GM18858 (cell line): ENCODE results near the gene PIK3R1.

Source experiments
- ATAC-seq: cut with Tn5 transposase; IDR thresholded peaks from one replicate; pipeline ENCODE4 v1.9.1; 2021; ENCODE audit not compliant: unreplicated experiment

PIK3R1 gene

GRCh38 chr5:68215208-68215897, at the start of gene PIK3R1:
Gene PIK3R1 (plus strand): TSS chr5:68215756. CDS start chr5:68226676, 10,920 bp downstream.
- ATAC-seq, result peak; percentile 72

- ATAC-seq, result no peak
Observed at GRCh38 chr5:68167195-68167651, 48.3 kb upstream of the PIK3R1 start.

- ATAC-seq, result no peak
Observed at GRCh38 chr5:68169903-68170302, 45.7 kb upstream of the PIK3R1 start.

GRCh38 chr5:68170826-68171558, 44.6 kb upstream of the PIK3R1 start:
- ATAC-seq, result no peak

GRCh38 chr5:68172314-68172713, 43.2 kb upstream of the PIK3R1 start:
- ATAC-seq, result no peak

GRCh38 chr5:68173007-68173406, 42.5 kb upstream of the PIK3R1 start:
- no peak for ATAC-seq

- ATAC-seq, result no peak
Observed at GRCh38 chr5:68176253-68176652, 39.3 kb upstream of the PIK3R1 start.

- no peak for ATAC-seq
Observed at GRCh38 chr5:68176802-68177479, 38.6 kb upstream of the PIK3R1 start.

- no peak for ATAC-seq
Observed at GRCh38 chr5:68177676-68178075, 37.9 kb upstream of the PIK3R1 start.

- ATAC-seq, result no peak
Observed at GRCh38 chr5:68178579-68178978, 37.0 kb upstream of the PIK3R1 start.

- ATAC-seq, result no peak
Observed at GRCh38 chr5:68180121-68181038, 35.2 kb upstream of the PIK3R1 start.

- ATAC-seq, result no peak
Observed at GRCh38 chr5:68181039-68181599, 34.4 kb upstream of the PIK3R1 start.

- no peak for ATAC-seq
Observed at GRCh38 chr5:68182094-68182493, 33.5 kb upstream of the PIK3R1 start.

- no peak for ATAC-seq
Observed at GRCh38 chr5:68182534-68182933, 33.0 kb upstream of the PIK3R1 start.

GRCh38 chr5:68187268-68188055, 28.1 kb upstream of the PIK3R1 start:
- ATAC-seq, result no peak

- no peak for ATAC-seq
Observed at GRCh38 chr5:68189171-68189570, 26.4 kb upstream of the PIK3R1 start.

GRCh38 chr5:68189613-68190012, 25.9 kb upstream of the PIK3R1 start:
- no peak for ATAC-seq

GRCh38 chr5:68190619-68191018, 24.9 kb upstream of the PIK3R1 start:
- ATAC-seq, result no peak

GRCh38 chr5:68191083-68191791, 24.3 kb upstream of the PIK3R1 start:
- no peak for ATAC-seq
